ENCODE data around the gene PROX1.
A peak's percentile ranks its signal among the peaks of the same experiment; 100 is the strongest.

PROX1 gene

DNA sequence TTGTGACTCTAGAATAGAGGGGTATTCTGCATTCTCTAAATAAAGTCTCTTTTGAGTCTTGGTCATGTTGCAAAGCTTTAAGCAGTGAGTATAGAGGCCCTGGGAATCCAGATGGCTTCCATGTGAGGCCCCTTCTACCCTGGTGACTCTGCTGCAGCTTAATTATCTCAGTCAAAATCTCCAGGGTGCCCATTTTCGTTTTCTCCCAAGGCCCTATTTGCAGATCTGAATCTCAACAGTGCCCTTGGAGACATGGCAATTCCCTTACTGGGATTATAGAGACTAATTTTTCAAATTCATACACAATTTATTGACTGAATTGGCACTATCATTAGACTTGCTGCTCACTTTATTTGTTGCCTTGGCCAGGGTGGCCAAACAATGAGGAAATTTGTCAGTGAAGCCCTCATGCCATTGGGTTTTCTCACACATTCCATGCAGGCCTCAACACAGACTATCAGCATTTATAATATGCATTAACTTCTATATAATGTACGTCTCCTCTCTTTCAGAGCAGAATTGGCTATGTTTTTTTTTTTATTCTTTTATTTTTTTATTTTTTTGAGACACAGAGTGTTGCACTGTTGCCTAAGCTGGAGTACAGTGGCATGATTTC, 35.1 kb downstream of the PROX1 start:
- DNase-seq (ENCODE audit: low read depth, low spot score) = no peak

GRCh38 chr1:214026985-214027384, 39.2 kb downstream of the PROX1 start:
- peak; percentile 84 for DNase-seq (ENCODE audit: low read depth, low spot score)

DNA sequence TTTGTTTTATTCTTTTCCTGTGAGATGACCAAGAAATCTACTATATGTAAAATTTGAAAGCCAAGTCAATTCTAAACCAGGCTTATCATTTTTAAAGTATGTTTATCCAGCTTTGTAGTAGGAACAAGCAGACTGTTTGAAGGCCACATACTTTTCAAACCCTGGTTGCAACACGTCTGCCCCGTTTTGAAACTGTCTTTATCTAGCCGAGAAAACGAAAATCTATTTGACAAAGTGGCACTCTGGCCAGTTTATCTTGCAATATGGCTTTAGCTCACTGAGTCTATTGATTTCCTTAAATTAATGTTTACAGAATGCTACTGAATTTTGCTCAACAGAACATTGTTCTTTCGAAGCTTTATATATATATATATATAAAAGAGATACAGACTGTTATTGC, 39.7 kb downstream of the PROX1 start:
- no peak for DNase-seq (ENCODE audit: low read depth, low spot score)

DNA sequence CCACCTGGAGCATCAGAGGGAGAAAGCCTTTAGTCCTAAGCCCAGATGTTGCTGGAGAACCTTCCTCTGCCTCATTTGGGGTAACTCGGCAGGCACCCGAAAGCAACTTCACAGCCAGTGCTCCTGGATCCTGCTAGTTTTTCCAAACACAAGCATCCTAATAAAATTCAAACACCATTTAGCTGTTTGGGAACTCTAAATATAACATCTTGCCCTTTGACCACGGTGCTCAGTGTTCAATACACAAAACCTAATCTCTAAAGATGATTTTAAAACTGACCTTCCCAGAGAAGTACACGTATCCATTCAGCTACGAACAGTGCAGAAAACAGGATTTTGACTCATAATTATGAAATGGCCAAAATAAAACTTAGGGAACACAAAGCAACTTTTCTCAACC, 40.3 kb downstream of the PROX1 start:
- no peak for DNase-seq (ENCODE audit: low read depth, low spot score)

GRCh38 chr1:214028649-214029406, 41.1 kb downstream of the PROX1 start:
- DNase-seq (ENCODE audit: low read depth, low spot score) = no peak

DNA sequence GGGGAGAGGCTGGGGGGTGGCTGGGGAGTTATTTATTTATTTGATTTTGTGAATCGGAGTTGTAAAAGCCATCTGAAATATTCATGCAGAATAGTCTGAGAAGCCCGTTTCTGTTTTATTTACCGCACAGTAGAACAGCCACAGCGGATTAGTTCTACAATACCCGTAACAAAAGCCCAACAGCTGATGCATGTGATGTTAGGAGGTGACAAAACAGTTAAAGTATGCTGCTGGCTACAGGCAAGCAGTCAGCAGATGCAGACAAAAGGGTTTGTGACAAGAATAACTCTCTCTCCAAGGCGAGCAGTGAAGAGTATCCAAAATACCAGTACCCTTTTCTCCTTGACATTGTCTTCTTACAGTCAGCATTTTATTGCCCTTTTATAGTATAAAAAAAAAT, 42.0 kb downstream of the PROX1 start:
- peak; percentile 49 for DNase-seq (ENCODE audit: low read depth, low spot score)

GRCh38 chr1:214031267-214031650, 43.5 kb downstream of the PROX1 start:
- peak; percentile 79 for DNase-seq (ENCODE audit: low read depth, low spot score)

DNA sequence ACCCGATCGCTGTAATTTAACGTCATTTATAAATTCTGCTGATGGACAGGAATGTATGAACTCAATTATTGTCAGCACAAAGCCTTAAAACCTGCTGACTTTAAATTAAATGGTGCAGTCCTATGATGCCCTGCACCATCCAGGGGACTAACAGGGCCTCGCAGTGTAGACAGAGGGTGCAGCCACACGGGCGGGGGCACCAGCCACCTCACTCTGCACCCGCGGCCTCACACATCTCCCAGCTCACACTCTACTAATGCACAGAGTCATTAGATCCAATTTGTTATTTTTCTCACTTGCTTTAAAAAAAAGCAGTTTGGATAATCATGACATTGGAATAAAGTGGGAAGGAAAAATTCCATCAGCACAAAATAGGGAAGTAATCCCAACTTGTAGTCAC, 49.7 kb downstream of the PROX1 start:
- DNase-seq (ENCODE audit: low read depth, low spot score) = no peak

DNA sequence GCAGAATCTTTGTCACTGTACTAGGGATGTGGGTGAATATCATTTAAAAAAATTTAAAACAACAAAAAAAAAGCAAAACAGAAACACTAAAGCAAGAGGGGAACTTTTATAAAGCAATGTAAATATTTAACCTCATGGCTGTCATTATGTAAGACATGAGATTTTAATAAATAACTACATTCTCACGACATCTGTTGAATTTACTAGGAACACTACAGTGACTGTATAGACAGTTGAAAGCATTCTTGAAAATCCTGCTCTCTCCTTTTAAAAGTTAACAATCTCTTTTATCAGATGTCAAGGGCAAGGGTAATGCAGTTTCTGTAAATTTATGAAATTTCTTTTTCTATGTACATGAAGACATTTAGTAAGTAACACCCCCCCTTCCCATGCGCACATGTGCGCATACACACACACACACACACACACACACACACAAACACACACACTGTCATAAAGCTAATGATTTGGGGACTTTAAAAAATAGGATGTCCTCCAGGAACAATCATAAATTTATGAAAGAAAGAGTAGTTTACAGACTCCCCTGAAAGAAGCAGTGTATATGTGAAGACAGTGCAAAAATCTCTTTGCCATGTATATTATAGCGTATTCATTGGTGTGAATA, 51.7 kb downstream of the PROX1 start:
- no peak for DNase-seq (ENCODE audit: low read depth, low spot score)

DNA sequence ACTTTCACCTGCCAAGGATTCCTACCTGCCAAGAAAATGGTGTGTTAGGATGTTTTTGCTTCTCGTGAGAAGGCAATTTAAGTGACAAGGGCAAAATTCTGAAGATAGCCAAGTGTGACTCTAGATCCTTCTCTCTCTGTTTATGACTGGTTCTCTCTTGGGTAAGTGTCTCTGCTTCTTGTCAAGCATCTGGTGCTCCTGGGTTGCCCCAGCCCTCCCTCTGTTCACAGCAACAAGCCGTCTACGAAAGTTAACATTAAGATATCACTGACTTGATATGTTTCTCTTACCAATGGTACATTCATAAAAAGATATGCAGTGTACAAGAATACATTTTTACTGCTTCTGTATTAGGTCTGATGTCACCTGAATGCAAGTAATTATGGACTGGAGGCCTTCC, 55.4 kb downstream of the PROX1 start:
- DNase-seq (ENCODE audit: low read depth, low spot score) = no peak

- no peak for DNase-seq (ENCODE audit: low read depth, low spot score)
Measured at GRCh38 chr1:214044438-214045214, 56.9 kb downstream of the PROX1 start.

DNA sequence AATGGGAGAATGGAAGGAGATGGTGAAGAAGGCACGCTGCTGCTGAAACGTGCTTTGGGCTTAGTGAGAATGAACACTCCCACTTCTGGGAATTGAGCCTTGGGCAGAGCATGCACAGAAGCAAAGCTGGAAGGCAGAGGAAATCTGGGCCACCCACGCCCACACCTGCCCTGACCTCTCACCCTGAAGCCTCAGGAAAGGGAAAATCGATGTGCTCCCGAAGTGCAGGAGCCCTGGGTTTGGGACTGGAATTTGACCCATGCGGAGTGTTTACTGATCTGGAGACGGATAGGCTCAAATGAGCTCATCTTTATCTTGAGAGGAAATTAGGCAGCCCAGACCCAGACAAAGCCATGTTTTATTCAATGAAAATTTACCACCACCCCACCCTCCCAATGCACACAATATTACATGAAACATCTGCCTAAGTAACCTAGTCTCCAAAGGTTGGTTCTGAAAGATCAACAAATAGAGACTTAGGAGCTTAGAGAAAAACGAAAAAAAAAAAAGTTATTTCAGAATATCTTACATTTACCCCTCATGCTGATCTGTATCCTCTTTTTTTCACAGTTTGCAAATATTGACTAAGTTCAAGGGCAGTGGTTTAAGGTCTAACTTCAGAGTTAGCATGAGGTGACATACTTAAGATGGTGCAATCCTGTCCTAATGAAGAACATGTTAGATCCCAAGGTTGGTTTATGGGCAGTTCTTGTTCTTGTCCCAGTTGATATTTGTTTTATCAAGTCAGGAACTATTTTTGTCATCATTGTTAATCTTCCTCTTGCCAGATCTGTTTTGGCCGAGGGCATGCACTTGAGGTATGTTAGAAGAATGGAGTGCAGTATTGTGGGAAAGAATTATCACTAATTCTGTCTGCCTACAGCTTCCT, 63.0 kb downstream of the PROX1 start:
- peak; percentile 74 for DNase-seq (ENCODE audit: low read depth, low spot score)

- DNase-seq (ENCODE audit: low read depth, low spot score) = no peak
Measured at GRCh38 chr1:214051786-214052185, 64.0 kb downstream of the PROX1 start.

- no peak for DNase-seq (ENCODE audit: low read depth, low spot score)
Measured at GRCh38 chr1:214058076-214058475, 70.3 kb downstream of the PROX1 start.

- no peak for DNase-seq (ENCODE audit: low read depth, low spot score)
Measured at GRCh38 chr1:214066190-214066589, 78.4 kb downstream of the PROX1 start.

DNA sequence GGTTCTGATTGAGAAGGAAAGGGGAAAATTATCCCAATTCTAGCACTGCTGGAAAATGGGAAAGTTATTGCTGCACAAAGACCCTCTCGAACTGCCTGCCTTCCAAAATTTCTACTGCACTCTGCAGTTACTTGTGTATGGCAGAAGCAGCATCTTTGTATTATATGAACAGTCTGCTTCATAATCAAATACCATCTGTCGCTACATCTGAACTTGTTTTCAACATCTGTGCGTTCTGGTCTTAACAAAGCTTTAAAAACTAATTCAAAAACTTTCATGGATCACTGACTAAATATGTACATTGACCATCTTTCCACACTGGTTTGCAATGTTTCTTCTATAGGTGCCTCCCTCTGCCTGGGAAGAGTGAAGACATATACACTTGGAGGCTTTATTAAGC, 79.2 kb downstream of the PROX1 start:
- no peak for DNase-seq (ENCODE audit: low read depth, low spot score)

DNA sequence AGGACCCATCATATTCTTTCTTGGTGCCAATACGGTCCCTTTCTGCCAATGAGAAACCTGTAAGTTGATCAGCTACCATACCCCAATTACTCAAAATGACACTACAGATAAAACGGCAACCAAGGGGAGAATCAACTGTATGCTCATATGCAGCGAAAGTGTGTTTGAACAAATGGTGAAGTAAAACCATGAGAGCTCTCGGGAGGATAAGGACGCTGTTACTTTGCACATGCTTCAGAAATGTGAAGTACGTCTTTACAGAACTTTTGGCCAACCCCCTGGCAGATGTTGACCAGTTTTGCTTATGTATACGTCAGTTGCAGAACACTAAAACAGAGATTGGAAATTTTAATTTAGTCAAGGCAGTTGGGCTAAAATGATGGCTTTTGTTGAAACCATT, 79.6 kb downstream of the PROX1 start:
- DNase-seq (ENCODE audit: low read depth, low spot score) = no peak

GRCh38 chr1:214067853-214068703, 80.3 kb downstream of the PROX1 start:
- DNase-seq (ENCODE audit: low read depth, low spot score) = no peak

- DNase-seq (ENCODE audit: low read depth, low spot score) = no peak
Measured at GRCh38 chr1:214068979-214069378, 81.2 kb downstream of the PROX1 start.

DNA sequence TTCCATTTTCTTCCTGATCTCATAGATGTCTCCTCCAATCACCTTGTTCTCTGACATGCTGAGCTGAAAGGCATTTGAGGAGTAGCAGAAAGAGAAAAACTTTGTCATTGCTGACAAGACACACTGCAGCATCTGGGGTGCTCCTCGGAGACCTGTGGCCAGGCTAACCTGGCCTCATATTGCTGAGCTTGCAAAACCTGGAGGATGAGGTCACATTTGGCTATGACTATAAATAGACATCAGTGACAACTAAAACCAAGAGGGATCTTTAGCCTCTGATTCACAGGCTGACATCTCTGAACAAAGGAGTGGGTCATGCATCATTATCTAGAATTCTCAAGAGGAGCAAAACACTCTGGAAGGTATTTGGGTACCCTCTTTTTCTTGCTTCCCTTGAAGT, 83.7 kb downstream of the PROX1 start:
- DNase-seq (ENCODE audit: low read depth, low spot score) = no peak

All from ELF-1 (cell line).